ENCODE data around the gene THBS1. TPM values are rescaled to one million over a fixed set of nuclear protein-coding genes. Genes with fewer than 3 reads are reported as not detected.

Gene THBS1
- total RNA-seq, 1 donor from 2014 or later = 171 TPM

DNA sequence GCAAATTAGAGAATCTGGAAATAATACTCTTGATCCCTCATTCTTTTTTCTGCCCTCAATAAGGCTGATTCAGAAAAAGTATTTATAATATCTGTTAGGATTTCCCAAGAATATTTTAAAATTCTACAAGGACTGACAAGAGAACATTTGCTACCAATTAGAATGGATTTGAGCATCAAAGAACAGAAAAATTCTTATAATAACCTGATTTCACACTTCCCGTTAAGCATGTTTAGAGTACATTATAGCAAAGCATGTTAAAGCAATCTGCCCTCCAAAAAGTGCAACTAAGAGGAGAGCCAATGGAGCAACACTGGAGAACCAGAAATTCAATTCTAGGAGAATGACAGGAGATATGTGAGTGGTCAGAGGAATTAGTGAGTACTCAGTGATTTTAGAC, 57.2 kb downstream of the THBS1 start:
- no peak for DNase-seq

DNA sequence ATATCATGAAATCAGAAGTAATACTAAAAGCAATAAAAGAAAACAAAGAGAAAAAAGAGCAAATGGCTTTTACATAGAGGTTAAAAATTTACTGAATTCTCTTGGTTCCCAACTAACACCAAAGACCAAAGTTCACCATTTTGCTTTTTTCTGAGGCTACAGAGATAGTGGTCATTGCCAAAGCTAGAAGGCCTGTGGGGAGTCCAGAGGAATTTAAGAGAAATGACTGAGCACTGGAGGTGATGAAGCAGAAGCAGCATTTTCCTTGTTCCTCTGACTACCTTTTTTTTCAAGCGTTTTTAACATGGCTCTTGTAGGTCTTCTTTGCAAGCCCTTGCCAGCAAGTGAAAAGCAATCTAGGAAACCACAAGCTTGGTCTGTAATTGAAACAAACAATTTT, 58.2 kb downstream of the THBS1 start:
- DNase-seq = no peak

DNA sequence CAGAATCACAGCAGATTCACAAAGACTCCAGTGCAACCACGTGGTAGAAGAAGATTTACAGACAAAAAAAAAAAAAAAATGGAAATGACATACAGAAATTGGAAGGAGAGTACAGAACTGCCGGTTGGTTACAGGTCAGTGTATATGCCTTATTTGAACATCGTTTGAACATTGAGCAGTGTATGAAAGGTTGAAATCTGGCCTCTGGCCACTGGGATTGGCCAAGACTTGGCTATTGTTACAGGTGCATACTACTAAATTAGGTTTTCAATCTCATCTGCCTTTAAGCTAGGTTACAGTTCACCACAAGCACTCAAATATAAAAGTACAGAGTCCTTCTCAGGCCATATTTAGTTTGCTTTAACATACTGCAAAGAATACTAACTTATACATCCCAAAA, 59.8 kb downstream of the THBS1 start:
- DNase-seq = no peak

DNA sequence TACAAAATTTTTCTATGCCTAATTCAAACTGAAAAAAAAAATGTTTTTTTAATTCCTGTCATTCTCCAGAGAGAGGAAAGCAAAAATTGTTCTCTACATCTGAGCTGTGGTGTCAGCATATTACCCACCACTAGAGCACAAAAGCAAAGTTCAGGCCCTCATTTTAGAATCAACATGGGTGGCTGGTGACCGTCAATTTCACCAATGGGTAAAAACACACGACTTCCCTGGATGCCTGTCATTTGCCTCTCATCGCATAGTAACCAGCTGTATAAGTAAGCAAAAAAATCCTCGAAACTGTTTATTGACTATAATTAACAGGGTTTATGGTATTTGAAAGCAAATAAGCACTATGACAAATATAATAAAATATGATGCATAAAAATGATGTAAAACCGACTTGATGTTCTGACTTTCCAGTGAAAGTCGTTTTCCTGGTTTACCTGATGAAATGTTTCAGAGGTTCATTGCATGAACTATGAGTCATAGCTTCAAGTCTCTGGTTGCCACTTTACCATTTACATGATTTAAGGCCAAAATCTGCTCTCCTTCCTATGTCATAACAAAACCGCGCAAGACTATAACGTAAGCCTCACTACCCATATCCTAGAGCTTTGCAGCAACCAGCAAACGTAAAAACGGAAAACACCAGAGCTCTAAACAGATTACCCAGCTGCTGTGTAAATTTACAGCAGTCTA, 60.5 kb downstream of the THBS1 start:
- no peak for DNase-seq

DNA sequence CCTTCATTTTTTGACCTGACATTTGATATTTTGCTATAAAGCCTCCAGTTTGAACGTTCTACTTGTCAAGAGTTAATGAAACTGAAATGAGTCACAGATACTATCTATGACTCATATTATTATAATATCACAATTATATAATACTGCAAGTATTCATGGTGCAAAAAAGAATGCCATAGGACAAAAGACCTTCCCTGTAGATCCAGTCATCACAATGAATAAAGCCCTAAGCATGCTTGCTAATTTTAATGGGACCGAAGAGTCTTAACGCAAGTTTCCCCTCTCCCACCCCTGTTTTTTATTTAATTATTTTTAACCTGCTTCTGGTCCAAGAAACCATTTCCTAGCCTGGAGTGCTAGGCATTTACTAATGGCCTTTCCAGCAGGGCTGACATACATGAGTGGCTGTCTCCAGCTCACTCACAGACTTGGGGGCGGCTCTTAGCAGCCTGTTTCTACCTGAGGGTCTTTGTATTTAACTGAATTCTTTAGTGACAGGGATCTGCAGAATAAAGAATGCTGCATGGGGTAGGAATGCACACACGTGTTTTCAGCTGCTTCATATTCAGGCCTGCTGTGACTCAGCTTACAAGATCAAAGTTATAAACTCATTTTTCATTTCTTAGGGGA, 61.2 kb downstream of the THBS1 start:
- no peak for DNase-seq

DNA sequence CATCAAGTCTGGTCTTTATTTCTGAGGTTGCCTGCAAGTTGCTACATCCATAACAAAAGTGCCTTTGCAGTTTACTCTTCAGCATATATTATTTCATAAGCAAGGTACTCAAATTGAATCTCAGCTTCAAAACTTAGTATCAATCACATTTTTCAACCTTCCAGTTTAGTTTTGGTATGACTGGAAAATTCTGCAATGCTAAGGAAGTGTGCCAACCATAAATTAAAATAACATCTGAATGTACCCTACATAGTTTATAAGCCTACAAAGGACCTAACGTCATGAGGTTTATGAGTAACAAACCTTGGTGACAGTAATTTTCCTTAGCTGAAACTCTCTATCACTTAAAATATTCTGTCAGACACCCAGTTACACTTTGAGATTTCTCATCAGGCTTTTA, 62.8 kb downstream of the THBS1 start:
- DNase-seq = no peak

DNA sequence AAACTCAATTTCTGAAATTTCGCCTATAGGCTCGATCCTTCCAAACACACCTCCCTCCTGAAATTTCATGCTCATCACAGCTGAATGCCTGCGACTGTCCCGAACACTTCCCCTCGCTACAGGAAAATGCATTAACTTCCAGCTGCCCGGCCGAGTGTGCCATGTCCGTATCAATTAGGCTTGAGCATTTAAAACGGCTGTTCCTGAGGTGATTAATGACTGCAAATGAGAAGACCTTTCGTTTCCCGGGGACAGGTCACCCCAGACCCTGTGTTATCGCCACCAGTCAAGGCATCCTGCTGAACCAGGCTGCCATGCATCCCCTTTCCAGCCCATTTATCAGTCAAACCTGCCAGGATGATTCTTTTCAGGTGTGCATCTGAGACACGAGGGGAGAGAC, 63.3 kb downstream of the THBS1 start:
- DNase-seq = no peak

DNA sequence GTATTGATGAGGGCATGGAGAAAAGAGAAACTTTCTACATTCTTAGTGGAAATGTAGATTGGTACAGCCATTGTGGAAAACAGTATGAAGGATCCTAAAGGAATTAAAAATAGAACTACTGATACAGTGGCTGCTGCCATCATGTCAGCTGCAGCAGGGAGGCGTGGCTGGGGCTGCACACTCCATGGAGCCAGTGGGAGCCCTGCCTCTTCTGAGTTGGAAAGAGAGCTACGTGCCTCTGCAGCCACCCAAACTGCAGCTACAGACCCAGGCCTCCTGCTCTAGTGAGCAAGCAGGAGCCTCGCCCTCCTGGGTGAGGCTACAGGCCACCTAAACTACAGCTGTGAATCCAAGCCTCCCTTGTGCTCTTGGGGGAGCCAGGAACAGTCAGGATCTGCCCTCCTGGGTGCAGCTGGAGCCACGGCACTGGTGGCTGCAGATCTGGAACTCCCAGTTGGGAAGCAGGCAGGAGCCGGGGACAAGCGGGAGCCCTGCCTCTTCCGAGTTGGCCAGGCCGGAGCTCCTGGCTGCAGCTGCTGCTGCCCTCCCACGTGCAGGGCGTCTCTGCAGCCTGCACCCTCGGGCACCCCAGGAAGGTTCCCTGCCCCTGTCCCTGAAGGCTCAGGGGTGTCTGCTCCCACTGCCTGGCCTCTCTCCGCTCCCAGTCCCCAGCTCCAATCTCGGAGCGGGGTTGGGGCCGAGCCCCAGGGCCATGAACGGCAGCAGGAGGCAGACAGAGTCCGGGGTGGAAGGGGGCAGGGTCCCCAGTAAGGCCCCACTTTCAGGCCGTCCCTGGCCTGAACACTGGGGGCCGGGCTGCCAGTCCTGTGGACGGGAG, 64.5 kb downstream of the THBS1 start:
- no peak for DNase-seq

DNA sequence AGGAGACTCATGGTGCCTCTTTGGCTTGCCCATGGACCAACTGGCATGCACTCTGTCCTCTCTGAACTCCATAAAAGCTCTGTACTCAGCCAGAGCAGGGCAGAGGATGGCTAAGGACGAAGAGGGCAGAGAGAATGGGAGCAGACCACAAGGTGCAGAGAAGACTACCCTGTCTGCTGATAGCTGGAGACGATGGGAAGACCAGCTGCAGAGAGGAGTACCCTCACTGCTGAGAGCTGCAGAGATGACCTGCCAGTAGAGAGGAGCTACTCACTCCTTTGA, 65.0 kb downstream of the THBS1 start:
- DNase-seq = no peak

DNA sequence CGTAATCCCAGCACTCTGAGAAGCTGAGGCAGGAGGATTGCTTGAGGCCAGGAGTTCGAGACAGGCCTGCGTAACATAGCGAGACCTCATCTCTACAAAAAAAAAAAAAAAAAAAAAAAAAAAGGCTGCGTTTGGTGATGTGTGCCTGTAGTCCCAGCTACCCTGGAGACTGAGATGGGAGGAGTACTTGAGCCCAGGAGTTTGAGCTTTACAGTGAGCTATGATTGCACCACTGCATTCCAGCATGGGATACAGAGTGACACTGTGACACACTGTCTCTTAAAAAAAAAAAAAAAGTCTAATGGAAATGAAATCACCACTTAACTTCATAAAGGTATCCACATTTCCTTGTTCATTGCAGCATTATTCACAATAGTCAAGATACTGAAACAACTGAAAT, 65.5 kb downstream of the THBS1 start:
- DNase-seq = no peak

Other genes with a start within 250 kb of the THBS1 start
- gene FSIP1, start 201.8 kb downstream of the THBS1 start, total RNA-seq = 14.7 TPM

Data from occipital lobe (tissue), 2 donors.